ENCODE data around the gene SLC2A14. TPM values are rescaled to one million over a fixed set of nuclear protein-coding genes. Genes with fewer than 3 reads are reported as not detected.
"Not testable (repeated sequence)": the region's sequence is repeated elsewhere in the genome, so short reads cannot be mapped to it uniquely, and the experiment has no call there.

The SLC2A14 gene
- total RNA-seq, 2 donors from 2014 or later = not detected

- Histone ChIP-seq H3K4me1 (ENCODE audit: control insufficient read depth in 1 of 2, low read depth in 2 of 2) (no peaks in the 10 kb centered on the region), H3K27me3 (replicated peaks; ENCODE audit: insufficient read depth) (no peaks in the 10 kb centered on the region), H3K4me3 (no peak overlapping the region), H3K36me3 (no peaks in the 10 kb centered on the region), H3K27ac (no peak overlapping the region), H3K9me3 (no peaks in the 10 kb centered on the region)
- TF ChIP-seq, protein P1, sequence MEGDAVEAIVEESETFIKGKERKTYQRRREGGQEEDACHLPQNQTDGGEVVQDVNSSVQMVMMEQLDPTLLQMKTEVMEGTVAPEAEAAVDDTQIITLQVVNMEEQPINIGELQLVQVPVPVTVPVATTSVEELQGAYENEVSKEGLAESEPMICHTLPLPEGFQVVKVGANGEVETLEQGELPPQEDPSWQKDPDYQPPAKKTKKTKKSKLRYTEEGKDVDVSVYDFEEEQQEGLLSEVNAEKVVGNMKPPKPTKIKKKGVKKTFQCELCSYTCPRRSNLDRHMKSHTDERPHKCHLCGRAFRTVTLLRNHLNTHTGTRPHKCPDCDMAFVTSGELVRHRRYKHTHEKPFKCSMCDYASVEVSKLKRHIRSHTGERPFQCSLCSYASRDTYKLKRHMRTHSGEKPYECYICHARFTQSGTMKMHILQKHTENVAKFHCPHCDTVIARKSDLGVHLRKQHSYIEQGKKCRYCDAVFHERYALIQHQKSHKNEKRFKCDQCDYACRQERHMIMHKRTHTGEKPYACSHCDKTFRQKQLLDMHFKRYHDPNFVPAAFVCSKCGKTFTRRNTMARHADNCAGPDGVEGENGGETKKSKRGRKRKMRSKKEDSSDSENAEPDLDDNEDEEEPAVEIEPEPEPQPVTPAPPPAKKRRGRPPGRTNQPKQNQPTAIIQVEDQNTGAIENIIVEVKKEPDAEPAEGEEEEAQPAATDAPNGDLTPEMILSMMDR (IDR thresholded peaks at IDR 0.05) = no peak
- no peak for DNase-seq (ENCODE audit: low spot score)
- no peak for ATAC-seq (ENCODE audit: insufficient number of reproducible peaks, low FRiP score, low read depth)
Observed at GRCh38 chr12:7793211-7793610, 79.5 kb downstream of the SLC2A14 start.

DNA sequence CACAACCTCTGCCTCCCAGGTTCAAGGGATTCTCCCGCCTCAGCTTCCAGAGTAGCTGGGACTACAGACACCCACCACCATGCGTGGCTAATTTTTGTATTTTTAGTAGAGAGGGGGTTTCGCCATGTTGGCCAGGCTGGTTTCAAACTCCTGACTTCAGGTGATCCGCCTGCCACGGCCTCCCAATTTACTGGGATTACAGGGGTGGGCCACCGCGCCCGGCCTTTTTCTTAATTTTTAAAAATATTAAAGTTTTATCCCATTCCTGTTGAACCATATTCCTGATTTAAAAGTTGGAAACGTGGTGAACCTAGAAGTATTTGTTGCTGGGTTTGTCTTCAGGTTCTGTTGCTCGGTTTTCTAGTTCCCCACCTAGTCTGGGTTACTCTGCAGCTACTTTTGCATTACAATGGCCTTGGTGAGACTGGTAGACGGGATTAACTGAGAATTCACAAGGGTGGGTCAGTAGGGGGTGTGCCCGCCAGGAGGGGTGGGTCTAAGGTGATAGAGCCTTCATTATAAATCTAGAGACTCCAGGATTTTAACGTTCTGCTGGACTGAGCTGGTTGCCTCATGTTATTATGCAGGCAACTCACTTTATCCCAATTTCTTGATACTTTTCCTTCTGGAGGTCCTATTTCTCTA, 83.7 kb downstream of the SLC2A14 start, which contains the start of gene NANOG:
NANOG (plus strand) TSS at position 519 of the 645 bp plus-strand sequence. CDS start 213 bp downstream, outside the sequence.
- ATAC-seq (ENCODE audit: insufficient number of reproducible peaks, low FRiP score, low read depth); H3K9me3 ChIP-seq; H3K36me3 ChIP-seq; H3K27ac ChIP-seq; DNase-seq (ENCODE audit: low spot score); H3K27me3 ChIP-seq (replicated peaks; ENCODE audit: insufficient read depth); H3K4me1 ChIP-seq (ENCODE audit: control insufficient read depth in 1 of 2, low read depth in 2 of 2); H3K4me3 ChIP-seq: not testable (repeated sequence)

GRCh38 chr12:7788294-7788660, 84.4 kb downstream of the SLC2A14 start:
- no peaks in the 10 kb centered on the region for H3K9me3 ChIP-seq
- TF ChIP-seq, protein P1 (IDR thresholded peaks at IDR 0.05) = no peak
- ATAC-seq (ENCODE audit: insufficient number of reproducible peaks, low FRiP score, low read depth) = no peak

DNA sequence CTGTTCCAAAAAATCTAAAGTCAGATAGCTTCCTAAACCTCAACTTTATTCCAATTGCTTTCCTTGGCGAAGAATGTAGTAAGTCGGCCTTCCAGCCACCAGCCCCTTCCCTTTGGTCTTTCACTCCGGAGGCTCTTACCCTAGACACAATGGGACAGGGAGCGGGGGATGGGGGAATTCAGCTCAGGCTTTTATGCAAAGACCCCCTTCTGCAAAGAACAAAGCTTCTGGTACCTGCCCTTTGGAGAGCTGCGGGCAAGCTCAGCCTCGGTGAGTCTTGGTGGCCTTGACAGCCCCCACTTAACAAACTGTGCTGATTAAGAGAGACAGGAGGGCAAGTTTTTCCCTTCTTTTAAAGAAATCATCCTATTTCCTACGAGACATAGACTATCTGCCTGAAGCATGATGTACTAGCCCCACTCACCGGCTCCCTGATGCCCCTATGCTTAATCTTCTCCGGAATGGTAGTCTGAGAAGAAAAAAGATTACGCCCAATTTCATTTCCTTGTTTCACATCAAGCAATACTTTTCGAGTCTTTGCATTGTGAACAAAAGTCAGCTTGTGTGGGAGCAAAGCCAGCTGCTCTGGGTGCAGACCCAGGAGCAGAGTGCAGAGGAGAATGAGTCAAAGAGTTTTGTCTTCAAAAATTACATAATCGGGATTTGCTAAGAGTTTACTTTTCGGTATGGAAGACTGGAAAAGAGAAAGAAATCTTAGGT, 85.0 kb downstream of the SLC2A14 start:
- H3K9me3 ChIP-seq = no peaks in the 10 kb centered on the region
- H3K27ac ChIP-seq = no peak overlapping the region
- no peaks in the 10 kb centered on the region for H3K27me3 ChIP-seq (replicated peaks; ENCODE audit: insufficient read depth)
- no peaks in the 10 kb centered on the region for H3K36me3 ChIP-seq
- ATAC-seq (ENCODE audit: insufficient number of reproducible peaks, low FRiP score, low read depth) = no peak
- no peak for DNase-seq (ENCODE audit: low spot score)
- H3K4me1 ChIP-seq (ENCODE audit: control insufficient read depth in 1 of 2, low read depth in 2 of 2) = no peaks in the 10 kb centered on the region
- no peak overlapping the region for H3K4me3 ChIP-seq
- TF ChIP-seq, protein P1 (IDR thresholded peaks at IDR 0.05) = no peak

More at GRCh38 chr12:7788294-7788660, 84.4 kb downstream of the SLC2A14 start:
- DNase-seq (ENCODE audit: low spot score) = no peak
- Histone ChIP-seq H3K27me3 (replicated peaks; ENCODE audit: insufficient read depth) (no peaks in the 10 kb centered on the region), H3K36me3 (no peaks in the 10 kb centered on the region), H3K4me1 (ENCODE audit: control insufficient read depth in 1 of 2, low read depth in 2 of 2) (no peaks in the 10 kb centered on the region), H3K4me3 (no peak overlapping the region), H3K27ac (no peak overlapping the region)

- ATAC-seq (ENCODE audit: insufficient number of reproducible peaks, low FRiP score, low read depth) = no peak
- no peaks in the 10 kb centered on the region for H3K9me3 ChIP-seq
- no peaks in the 10 kb centered on the region for H3K27me3 ChIP-seq (replicated peaks; ENCODE audit: insufficient read depth)
Observed at GRCh38 chr12:7784701-7785100, 88.0 kb downstream of the SLC2A14 start.

GRCh38 chr12:7783433-7783832, 89.3 kb downstream of the SLC2A14 start:
- not testable (repeated sequence) for ATAC-seq (ENCODE audit: insufficient number of reproducible peaks, low FRiP score, low read depth); H3K27ac ChIP-seq; H3K27me3 ChIP-seq (replicated peaks; ENCODE audit: insufficient read depth); H3K9me3 ChIP-seq; H3K4me3 ChIP-seq; H3K36me3 ChIP-seq; H3K4me1 ChIP-seq (ENCODE audit: control insufficient read depth in 1 of 2, low read depth in 2 of 2); DNase-seq (ENCODE audit: low spot score)

More at GRCh38 chr12:7784701-7785100, 88.0 kb downstream of the SLC2A14 start:
- H3K4me1 ChIP-seq (ENCODE audit: control insufficient read depth in 1 of 2, low read depth in 2 of 2) = no peaks in the 10 kb centered on the region
- no peak overlapping the region for H3K27ac ChIP-seq
- TF ChIP-seq, protein P1 (IDR thresholded peaks at IDR 0.05) = no peak
- no peak overlapping the region for H3K4me3 ChIP-seq
- H3K36me3 ChIP-seq = no peaks in the 10 kb centered on the region
- no peak for DNase-seq (ENCODE audit: low spot score)

Measured in thoracic aorta (tissue), 2 donors.